Raji (cell line): ENCODE data around the gene KRT17.

Source experiments
- POLR2A ChIP-seq: IDR thresholded peaks from 2 replicates; pipeline ENCODE4 v1.6.1; 2011; ENCODE audit warnings: low read depth, low read length, control low read depth; ENCODE audit not compliant: insufficient read depth

The KRT17 gene

GRCh38 chr17:41624208-41625101, at the start of gene KRT17:
KRT17 (minus strand) TSS chr17:41624575; CDS start chr17:41624509, 66 bp downstream.
- TF ChIP-seq POLR2A = no peak

GRCh38 chr17:41672153-41672552, 47.8 kb upstream of the KRT17 start:
- no peak for TF ChIP-seq POLR2A

GRCh38 chr17:41667280-41668041, 43.1 kb upstream of the KRT17 start:
- no peak for TF ChIP-seq POLR2A

GRCh38 chr17:41666708-41667279, 42.4 kb upstream of the KRT17 start:
- TF ChIP-seq POLR2A = peak; percentile 11; the same call in 1 of the 2 replicates

- TF ChIP-seq POLR2A = no peak
Measured at GRCh38 chr17:41666237-41666641, 41.9 kb upstream of the KRT17 start.

- peak; percentile 82 for TF ChIP-seq POLR2A
Measured at GRCh38 chr17:41665566-41666236, 41.3 kb upstream of the KRT17 start.

GRCh38 chr17:41664587-41665565, 40.5 kb upstream of the KRT17 start:
- TF ChIP-seq POLR2A = no peak

- TF ChIP-seq POLR2A = no peak
Measured at GRCh38 chr17:41664172-41664457, 39.7 kb upstream of the KRT17 start.

GRCh38 chr17:41663451-41664171, 39.2 kb upstream of the KRT17 start:
- no peak for TF ChIP-seq POLR2A

GRCh38 chr17:41660221-41660711, 35.9 kb upstream of the KRT17 start:
- no peak for TF ChIP-seq POLR2A

- TF ChIP-seq POLR2A = no peak
Measured at GRCh38 chr17:41659427-41660212, 35.2 kb upstream of the KRT17 start.

GRCh38 chr17:41658846-41659245, 34.5 kb upstream of the KRT17 start:
- no peak for TF ChIP-seq POLR2A

GRCh38 chr17:41657936-41658335, 33.6 kb upstream of the KRT17 start:
- TF ChIP-seq POLR2A = no peak
